Body of pancreas (tissue), 4 donors: ENCODE data around the gene LRRFIP2.
"Not testable (repeated sequence)": the region's sequence is repeated elsewhere in the genome, so short reads cannot be mapped to it uniquely, and the experiment has no call there.

ENCODE experiments used
- CTCF ChIP-seq, 7 experiments: fragments of 450-650 bp in 4 of 7; fragments of 200-600 bp in 3 of 7; sonication (generic) in 3 of 7; IDR thresholded peaks; one replicate each; pipeline ENCODE4 v1.5.1; 2016 to 2019; ENCODE audit warnings: antibody characterized with exemption in 7 of 7
- POLR2A ChIP-seq, 3 donors: fragments of 450-650 bp; IDR thresholded peaks; one replicate each; pipeline ENCODE4 v1.6.1; 2016; ENCODE audit warnings: antibody characterized with exemption in 3 of 3, mild to moderate bottlenecking in 2 of 3

GRCh38 chr3:37208008-37208407, 33.6 kb upstream of the LRRFIP2 start:
- not testable (repeated sequence) for TF ChIP-seq CTCF, POLR2A (IDR thresholded peaks at IDR 0.05)
